ENCODE results near the gene LTB4R. TPM values are rescaled to one million over a fixed set of nuclear protein-coding genes. Genes with fewer than 3 reads are reported as not detected.
"Not testable (repeated sequence)": the region's sequence is repeated elsewhere in the genome, so short reads cannot be mapped to it uniquely, and the experiment has no call there.

LTB4R gene
- total RNA-seq, 2 donors from 2014 or later, result 5.6 TPM

GRCh38 chr14:24315243-24315806 is 4.0 kb downstream of the LTB4R start:
- intact Hi-C loops (cut with DNase I), result no loop called here
- no peak for DNase-seq (ENCODE audit: low spot score)

- peak; percentile 90 for DNase-seq (ENCODE audit: low spot score)
Observed at GRCh38 chr14:24315807-24316596, 4.7 kb downstream of the LTB4R start.

DNA sequence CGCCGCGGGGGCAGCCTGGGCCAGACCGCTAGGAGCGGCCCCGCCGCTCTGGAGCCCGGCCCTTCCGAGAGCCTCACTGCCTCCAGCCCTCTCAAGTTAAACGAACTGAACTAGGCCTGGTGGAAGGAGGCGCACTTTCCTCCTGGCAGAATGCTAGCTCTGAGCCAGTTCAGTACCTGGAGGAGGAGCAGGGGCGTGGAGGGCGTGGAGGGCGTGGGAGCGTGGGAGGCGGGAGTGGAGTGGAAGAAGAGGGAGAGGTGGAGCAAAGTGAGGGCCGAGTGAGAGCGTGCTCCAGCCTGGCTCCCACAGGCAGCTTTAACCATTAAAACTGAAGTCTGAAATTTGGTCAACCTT is 5.3 kb downstream of the LTB4R start:
- DNase-seq (ENCODE audit: low spot score), result no peak
- intact Hi-C loops (cut with DNase I), result no loop called here

More at GRCh38 chr14:24315807-24316596, 4.7 kb downstream of the LTB4R start:
- intact Hi-C loops (cut with DNase I), result no loop called here

DNA sequence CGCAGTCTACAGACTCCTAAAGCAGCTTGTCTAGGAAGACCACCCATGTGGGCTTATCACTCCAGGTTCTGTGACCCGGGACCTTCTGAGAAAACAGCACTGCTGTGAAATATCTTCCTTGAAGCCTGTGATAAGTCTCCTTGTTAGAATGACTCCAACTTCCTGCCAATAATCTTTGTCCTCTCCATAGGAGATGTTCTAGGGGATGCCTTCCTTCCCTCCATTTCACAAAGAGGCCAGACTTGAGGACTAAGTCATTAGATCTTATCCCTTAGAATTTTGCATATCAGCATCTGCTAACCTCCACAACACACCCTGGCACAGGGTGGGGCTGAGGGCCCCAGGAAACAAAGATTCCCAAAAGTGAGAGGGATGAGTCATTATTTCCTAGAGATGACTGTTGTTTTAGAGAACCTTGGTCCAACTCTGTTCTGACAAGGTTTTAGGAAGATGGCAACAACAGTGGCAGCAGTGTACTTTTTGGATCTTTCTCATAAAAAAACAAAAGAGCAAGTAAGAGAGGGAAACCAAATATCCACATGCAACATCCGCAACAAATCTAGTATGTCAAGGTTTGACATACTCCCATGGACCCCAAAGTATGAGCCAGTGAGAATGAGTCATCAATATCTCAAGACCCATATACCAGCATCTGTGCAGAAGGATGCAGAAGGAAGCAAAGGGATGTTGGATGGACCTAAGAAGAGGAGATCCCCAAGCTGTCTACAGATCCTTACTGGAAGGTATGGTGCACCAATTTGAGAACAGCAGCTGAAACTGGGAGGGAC is 6.0 kb downstream of the LTB4R start:
- no peak for DNase-seq (ENCODE audit: low spot score)
- intact Hi-C loops (cut with DNase I), result no loop called here

- intact Hi-C loops (cut with DNase I), result no loop called here
- DNase-seq (ENCODE audit: low spot score), result no peak
Observed at GRCh38 chr14:24321212-24321975, 10.1 kb downstream of the LTB4R start.

DNA sequence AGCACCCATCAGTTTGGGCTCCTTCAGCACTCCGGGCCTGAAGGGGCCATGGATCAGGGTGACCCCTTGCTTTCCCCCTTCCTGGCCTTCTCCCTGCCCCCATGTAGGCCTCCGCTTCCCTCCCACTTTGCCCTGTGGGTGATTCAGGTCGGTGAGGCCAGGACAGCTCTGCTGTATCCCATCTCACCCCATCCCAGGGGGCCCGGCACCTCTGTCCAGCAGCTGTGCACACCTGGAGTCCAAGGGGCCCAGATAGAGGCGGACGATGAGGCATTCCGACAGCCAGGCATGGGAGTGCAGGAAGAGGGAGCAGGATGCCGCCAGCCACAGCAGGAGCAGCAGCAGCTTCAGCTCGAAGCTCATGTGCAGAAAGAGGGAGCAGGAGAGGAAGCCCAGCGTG is 11.4 kb downstream of the LTB4R start:
- DNase-seq (ENCODE audit: low spot score), result no peak
- intact Hi-C loops (cut with DNase I), result no loop called here

GRCh38 chr14:24323341-24323740 is 12.0 kb downstream of the LTB4R start:
- intact Hi-C loops (cut with DNase I), result no loop called here
- no peak for DNase-seq (ENCODE audit: low spot score)

- DNase-seq (ENCODE audit: low spot score), result no peak
- intact Hi-C loops (cut with DNase I), result no loop called here
Observed at GRCh38 chr14:24324024-24324423, 12.7 kb downstream of the LTB4R start.

- DNase-seq (ENCODE audit: low spot score), result no peak
- intact Hi-C loops (cut with DNase I), result no loop called here
Observed at GRCh38 chr14:24325041-24325530, 13.8 kb downstream of the LTB4R start.

DNA sequence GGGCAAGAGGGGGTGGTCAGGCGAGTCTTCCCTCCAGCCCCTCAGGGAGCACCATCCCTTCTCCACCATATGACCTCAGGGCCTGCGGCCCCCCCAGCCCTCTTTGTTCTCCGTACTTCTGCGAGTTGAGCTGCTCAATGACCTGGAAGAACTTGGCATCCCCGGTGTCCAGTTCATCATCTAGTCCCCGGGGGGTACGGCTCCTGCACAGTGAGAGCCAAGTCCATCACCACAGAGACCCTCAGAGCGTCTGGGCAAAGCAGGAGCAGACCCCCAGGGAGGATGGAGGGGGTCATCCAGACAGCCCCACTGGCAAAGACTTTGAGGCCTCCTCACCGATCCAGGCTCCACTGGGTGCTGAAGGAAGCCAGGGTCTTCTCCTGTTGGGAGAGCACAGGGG is 14.7 kb downstream of the LTB4R start:
- DNase-seq (ENCODE audit: low spot score), result no peak
- intact Hi-C loops (cut with DNase I), result no loop called here

DNA sequence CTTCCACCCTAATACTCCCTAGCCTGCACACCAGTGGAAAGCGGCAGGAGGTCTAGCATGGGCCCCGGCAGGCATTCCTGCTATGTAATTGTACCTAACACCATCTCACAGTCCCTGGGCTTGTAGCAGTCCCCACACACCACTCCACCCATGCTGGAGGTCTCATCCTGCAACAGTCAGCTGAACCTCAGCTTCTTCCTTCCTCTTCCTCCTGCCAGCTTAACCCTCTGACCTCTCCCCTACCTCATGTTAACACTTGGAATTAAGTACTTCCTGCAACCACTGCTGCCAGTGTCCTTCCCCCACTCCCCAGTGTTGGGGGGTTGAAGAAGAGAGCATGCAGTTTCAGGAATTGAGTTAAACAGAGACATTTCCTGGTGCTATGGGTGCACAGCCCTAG is 16.0 kb downstream of the LTB4R start:
- intact Hi-C loops (cut with DNase I), result no loop called here
- DNase-seq (ENCODE audit: low spot score), result no peak

DNA sequence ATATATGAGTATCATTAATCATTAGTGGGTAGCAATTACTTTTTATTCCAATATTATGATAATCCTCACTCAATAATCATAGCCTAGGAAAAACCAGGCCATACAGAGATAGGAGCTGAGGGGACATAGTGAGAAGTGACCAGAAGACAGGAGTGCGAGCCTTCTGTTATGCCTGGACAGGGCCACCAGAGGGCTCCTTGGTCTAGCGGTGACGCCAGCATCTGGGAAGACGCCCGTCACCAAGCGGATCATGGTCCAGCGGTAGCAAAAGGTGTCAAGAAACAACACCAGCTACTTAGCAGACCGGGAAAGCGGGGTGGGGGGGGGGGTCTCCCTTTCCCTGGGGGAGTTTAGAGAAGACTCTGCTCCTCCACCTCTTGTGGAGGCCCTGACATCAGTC is 16.6 kb downstream of the LTB4R start:
- intact Hi-C loops (cut with DNase I), result not testable (repeated sequence)
- DNase-seq (ENCODE audit: low spot score), result peak; percentile 88

DNA sequence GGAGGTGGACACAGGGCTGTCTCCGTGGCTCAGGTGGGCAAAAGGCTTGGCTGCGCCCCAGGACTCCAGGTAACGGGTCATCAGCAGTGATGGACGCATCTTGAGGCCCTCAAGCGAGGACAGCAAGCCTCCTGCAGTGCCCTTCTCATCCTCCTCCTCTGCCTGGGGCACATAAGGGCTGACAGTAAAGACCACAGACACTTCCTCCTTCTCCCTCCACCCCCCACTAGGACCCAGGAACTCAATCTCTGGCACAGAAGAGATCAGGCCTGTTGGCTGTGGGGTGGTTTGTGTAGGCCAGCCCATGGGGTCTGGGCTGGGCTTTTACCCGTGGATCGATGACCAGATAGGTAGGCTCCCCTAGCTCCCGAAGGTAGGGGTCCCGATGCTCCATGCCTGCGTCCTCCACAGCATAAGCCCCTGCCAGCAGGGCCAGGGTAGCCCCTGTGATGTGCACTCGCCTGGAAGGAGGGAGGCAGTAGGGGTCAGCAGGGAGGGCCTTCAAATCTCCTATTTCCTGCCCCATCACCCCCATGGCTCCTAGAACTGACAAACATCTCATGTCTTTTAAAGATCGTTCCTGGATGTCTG is 17.9 kb downstream of the LTB4R start:
- no peak for DNase-seq (ENCODE audit: low spot score)
- intact Hi-C loops (cut with DNase I), result no loop called here

GRCh38 chr14:24329736-24330135 is 18.4 kb downstream of the LTB4R start:
- intact Hi-C loops (cut with DNase I), result loop anchor here (2.0 to 5.0 kb wide), 2 partner anchors 107 to 108 kb away; no protein-coding TSS in a partner anchor
- DNase-seq (ENCODE audit: low spot score), result peak; percentile 88

DNA sequence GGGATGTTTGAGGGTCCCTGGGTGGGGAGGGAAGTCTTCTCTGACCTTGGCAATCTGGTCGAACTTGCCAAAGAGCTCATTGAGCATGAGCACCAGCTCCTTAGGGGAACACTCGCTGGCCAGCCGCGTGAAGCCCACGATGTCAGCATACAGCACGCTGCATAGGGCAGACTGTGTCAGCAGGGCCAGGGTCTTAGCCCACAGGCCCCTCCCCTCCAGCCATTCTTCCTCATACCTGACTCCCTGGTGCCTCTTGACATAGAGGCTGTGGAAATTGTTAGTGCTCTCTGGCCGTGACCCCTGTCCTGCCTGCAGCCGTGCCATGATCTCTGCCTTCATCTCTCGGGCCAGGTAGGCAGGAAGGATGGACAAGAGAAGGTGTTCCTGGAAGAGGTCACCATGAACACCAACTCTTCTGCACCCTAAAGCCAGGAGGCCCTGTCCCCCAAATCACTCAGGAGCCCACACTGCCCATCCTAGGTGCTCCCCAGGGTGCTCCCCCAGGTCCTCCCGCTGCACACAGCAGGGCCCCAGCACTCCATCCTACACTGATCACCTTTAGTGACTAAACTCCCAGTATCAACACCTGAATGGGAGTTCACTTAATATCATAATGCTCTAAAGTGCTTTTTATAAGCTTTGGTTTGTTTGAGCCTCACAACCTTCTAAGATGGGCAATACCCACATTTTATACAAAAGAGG is 19.8 kb downstream of the LTB4R start:
- intact Hi-C loops (cut with DNase I), result loop anchor here (2.0 to 5.0 kb wide), 2 partner anchors 106 kb away; no protein-coding TSS in a partner anchor
- DNase-seq (ENCODE audit: low spot score), result no peak

- intact Hi-C loops (cut with DNase I), result loop anchor here (2.0 to 5.0 kb wide), 2 partner anchors 105 to 106 kb away; no protein-coding TSS in a partner anchor
- no peak for DNase-seq (ENCODE audit: low spot score)
Observed at GRCh38 chr14:24331731-24332267, 20.5 kb downstream of the LTB4R start.

- peak; percentile 87 for DNase-seq (ENCODE audit: low spot score)
- intact Hi-C loops (cut with DNase I), result loop anchor here in 1 of 2 donors (5.0 kb wide), 1 partner anchor 105 kb away; no protein-coding TSS in a partner anchor
Observed at GRCh38 chr14:24332268-24332993, 21.1 kb downstream of the LTB4R start.

All from posterior vena cava (tissue), 2 donors.